ENCODE results near the gene TMIGD3.

- TF ChIP-seq, protein P1, sequence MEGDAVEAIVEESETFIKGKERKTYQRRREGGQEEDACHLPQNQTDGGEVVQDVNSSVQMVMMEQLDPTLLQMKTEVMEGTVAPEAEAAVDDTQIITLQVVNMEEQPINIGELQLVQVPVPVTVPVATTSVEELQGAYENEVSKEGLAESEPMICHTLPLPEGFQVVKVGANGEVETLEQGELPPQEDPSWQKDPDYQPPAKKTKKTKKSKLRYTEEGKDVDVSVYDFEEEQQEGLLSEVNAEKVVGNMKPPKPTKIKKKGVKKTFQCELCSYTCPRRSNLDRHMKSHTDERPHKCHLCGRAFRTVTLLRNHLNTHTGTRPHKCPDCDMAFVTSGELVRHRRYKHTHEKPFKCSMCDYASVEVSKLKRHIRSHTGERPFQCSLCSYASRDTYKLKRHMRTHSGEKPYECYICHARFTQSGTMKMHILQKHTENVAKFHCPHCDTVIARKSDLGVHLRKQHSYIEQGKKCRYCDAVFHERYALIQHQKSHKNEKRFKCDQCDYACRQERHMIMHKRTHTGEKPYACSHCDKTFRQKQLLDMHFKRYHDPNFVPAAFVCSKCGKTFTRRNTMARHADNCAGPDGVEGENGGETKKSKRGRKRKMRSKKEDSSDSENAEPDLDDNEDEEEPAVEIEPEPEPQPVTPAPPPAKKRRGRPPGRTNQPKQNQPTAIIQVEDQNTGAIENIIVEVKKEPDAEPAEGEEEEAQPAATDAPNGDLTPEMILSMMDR (IDR thresholded peaks at IDR 0.05) = no peak
- TF ChIP-seq POLR2AphosphoS5 (IDR thresholded peaks at IDR 0.05) (no peak), EP300 (IDR thresholded peaks at IDR 0.05) (no peak), POLR2A (IDR thresholded peaks at IDR 0.05; ENCODE audit: low read depth) (no peak)
These were observed 14.8 kb downstream of the TMIGD3 start for GRCh38 chr1:111488669-111489068.
